Activated CD4-positive, CD25-positive, alpha-beta regulatory T cell (primary cell): ENCODE data around the gene CHST6.
A peak's percentile ranks its signal among the peaks of the same experiment; 100 is the strongest.
"Not testable (repeated sequence)": the region's sequence is repeated elsewhere in the genome, so short reads cannot be mapped to it uniquely, and the experiment has no call there.

ENCODE experiments used
- DNase-seq, 4 experiments: peaks; one replicate each; lab custom pipeline; 2025; lab: John Stamatoyannopoulos, UW

The CHST6 gene

GRCh38 chr16:75475420-75475847, 19.8 kb downstream of the CHST6 start:
- DNase-seq: no peak

DNA sequence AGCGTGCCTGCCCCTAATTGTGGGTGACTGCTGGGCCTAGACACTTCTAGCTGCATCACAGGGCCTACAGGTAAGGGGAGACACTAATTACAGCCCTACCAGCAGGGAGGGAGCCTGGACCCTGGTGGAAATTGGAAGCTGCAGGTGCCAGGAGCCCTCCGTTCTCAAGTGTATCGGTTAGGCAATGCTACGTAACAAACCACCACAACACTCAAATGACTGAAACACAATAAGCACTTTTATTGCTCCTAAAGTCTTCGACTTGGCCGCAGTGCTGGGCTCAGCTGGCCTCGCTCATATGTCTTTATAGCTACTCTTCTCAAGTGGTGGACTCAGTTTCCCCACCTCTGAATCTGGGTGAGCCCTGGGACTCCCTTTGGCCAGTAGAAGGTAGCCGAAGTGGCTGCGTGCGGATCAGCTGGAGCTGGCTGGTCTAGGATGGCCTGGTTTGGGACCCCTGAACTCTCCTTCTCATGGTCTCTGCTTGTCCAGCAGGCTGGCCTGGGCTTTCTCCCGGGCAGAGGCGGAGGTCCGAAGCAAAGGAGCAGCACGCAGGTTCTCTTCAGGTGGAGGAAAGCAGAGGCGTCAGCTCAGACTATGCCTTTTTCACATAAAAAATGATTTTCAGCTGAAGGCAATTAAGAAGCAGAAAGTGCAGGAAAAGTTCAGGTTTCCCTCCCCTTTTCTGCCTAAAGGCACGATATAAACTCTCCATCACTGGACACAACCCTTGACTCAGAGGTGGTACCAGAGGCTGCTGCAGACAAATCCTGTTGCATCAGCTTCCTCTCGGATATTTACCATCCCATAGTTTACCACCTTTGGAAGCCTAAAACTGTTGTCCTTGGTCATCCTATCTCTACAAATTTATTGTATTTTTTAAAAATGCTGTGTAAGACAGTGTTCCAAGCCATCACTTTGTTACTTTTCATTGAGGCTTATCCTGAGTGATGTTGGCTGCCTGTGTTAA, 22.0 kb downstream of the CHST6 start:
- no peak for DNase-seq

DNA sequence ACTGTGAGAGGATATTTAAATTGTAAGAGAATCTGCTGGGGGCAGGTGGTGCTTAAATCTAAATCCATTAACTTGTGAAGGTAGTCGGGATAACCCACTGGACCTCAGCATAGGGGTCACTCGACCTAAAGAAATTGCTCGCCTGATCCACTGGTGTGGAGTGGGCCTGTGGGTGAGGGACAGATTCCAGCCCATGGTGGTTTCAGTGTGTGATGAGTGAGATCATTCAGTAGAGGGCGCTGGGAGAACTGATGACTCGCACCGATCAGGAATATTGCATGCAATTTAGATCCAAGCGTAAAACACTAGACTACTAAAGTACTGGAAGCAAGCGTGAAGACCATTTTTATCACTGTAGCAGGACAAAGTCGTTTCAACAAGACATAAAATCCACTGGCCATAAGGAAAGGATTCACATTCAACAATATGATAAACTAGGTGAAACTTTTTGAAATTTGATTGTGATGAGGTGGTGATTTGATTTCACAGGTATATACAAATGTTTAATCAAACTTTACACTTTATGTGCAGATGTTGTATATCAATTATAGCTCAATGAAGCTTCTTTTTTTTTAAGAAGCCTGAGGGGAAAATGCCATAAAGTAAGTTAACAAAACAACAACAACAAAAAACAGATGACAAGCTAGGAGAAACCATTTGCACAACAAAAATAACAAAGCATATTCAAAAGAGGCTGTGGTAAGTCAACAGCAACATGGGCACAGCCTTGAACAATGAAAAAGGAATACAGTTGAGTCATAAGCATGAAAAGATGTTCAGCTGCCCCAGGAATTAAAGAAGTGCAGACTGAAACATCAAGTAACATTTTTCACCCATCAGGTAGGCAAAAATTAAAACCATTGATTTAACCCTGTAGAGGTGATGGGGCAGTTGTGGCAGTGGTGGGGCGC, 23.3 kb downstream of the CHST6 start:
- no peak for DNase-seq

DNA sequence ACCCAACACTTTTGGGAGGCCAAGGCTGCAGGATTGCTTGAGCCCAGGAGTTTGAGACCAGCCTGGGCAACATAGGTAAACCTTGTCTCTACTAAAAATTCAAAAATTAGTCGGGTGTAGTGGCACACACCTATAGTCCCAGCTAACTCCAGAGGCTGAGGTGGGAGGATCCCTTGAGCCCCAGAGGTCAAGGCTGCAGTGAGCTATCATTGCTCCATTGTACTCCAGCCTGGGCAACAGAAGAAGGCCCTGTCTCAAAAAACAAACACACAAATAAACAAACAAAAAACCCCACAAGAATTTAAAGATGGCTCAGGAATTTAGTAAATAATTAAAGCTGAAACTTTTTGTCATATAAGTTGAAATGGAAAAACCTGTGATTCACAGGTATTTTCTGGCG, 28.5 kb downstream of the CHST6 start:
- no peak for DNase-seq

GRCh38 chr16:75464122-75464918, 30.9 kb downstream of the CHST6 start, which contains the start of gene TMEM170A:
Gene TMEM170A, minus strand, starts transcription at chr16:75464689. Its CDS starts 89 bp downstream, at chr16:75464600.
- DNase-seq: peak; percentile 98

GRCh38 chr16:75463389-75464121, 31.7 kb downstream of the CHST6 start:
- peak in 3 of 4 experiments; percentile 13 to 41 (median 34) for DNase-seq

GRCh38 chr16:75462806-75463205, 32.4 kb downstream of the CHST6 start:
- no peak for DNase-seq

DNA sequence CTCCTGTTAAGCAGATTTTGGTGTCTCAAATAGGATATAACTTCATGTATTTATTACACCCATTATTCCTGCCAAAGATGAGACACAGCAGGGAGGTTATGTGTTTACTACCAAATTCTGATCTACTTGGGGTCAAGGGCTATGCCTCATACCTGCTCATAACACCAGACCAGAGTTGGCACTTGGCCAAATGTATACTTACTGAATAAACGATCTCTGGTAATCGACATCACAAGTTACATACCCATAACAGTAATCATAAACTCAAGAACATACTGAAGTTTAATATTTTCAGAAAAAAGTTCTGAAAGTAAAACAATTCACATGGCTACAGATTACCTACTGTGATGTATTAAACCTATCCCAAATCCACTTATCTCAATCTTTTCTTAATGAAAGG, 33.7 kb downstream of the CHST6 start:
- DNase-seq: no peak

- no peak for DNase-seq
Observed at GRCh38 chr16:75460446-75460845, 34.8 kb downstream of the CHST6 start.

GRCh38 chr16:75459691-75460090, 35.5 kb downstream of the CHST6 start:
- no peak for DNase-seq

- no peak for DNase-seq
Observed at GRCh38 chr16:75458439-75458838, 36.8 kb downstream of the CHST6 start.

- no peak for DNase-seq
Observed at GRCh38 chr16:75458029-75458428, 37.2 kb downstream of the CHST6 start.

DNA sequence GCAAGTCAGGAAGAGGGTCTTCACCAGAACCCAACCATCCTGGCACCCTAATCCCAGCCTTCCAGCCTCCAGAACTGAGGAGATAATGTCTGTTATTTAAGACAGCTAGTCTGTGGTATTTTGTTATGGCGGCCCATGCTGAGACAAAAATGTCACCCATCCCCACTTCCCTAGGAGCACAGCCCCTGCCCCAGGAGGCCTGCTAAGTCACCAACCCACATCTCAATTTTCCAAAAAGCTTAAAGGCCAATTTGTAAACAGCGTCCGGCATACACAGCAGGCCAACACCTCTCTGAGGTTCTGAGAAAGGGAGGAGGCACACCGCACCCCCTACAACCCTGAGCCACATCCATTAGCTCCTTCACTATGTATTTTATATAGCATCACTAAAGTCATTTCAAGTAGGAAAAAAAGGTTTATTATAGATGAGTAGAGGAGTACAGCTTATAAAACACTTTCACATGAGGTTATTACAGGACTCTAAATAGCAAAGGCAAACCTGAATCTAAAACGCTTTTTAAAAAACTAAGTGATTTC, 37.7 kb downstream of the CHST6 start:
- no peak for DNase-seq

DNA sequence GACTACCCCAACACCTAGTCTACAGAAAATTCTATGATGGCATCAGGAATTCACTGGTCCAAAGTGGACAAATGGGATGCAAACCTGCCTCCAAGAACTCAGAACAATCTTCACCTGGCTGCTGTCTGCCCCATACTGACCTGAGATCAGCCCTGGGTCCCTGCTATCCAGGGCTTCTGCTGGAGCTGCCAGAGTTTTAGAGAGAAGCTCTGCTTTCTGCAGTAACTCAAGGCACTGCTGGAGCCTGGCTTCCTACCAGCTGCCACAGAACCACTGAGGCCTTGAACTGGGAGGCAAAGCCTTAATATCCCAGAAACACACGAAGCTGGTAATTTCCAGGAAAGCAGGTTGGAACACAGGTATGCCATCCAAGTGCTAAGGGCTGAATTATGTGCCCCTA, 38.3 kb downstream of the CHST6 start:
- DNase-seq: no peak

DNA sequence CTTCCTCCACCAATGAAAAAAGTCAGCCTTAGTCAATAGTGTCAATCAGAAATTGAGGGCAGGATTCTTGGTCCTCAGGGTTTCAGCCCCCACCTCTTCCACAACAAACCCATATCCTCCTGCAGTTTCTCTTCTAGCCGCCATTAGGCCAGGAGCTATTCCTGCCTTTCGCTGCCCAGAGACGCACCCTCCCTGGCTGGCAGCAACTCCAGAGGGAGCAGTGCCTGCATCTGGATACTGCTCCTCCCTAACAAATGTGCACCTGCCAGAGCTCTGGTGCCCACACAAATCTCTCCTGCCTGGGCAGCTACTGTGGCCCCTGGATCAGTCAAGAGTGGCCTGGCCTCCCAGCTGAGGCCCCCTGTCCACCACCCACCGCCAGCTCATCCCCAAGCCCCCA, 38.8 kb downstream of the CHST6 start:
- not testable (repeated sequence) for DNase-seq

DNA sequence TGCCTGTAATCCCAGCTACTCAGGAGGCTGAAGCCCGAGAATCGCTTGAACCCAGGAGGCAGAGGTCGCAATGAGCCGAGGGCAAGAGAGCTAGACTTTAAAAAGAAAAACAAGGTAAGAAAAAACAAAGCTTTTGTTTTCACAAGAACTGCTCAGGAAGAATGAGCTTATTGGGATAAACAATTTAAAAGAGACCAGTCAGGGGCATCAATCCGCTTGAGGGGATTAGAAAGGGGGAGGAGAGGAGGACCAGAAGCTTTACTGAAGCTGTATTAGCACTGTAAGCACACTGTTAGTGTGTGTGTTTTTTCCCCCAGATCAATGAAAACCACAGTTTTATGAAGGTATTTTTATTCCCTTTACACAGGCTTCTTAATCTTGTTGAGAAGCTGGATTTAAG, 39.6 kb downstream of the CHST6 start:
- no peak for DNase-seq

- no peak for DNase-seq
Observed at GRCh38 chr16:75452464-75453190, 42.6 kb downstream of the CHST6 start.

- no peak for DNase-seq
Observed at GRCh38 chr16:75446416-75446815, 48.8 kb downstream of the CHST6 start.

DNA sequence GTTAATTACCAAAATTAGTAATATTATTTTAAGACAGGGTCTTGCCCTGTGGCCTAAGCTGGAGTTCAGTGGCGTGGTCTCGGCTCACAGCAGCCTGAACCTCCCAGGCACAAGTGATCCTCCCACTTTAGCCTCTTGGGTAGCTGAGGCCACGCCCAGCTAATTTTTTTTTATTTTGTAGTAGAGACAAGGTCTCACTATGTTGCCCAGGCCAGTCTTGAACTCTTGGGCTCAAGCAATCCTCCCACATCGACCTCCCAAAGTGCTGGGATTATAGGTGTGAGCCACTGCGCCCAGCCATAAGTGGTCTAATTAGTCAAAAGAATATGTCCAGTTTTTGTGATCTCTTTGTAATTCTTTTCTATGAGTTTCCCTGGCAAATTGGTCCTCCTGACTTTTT, 49.9 kb downstream of the CHST6 start:
- DNase-seq: no peak

GRCh38 chr16:75443298-75443697, 51.9 kb downstream of the CHST6 start:
- DNase-seq: no peak
